K562 (cell line): ENCODE measurements around the gene TSPOAP1. TPM values are rescaled to one million over a fixed set of nuclear protein-coding genes. Genes with fewer than 3 reads are reported as not detected.

Source experiments
- CBFA2T3 ChIP-seq: fragments of 450-650 bp; IDR thresholded peaks from 2 replicates; pipeline ENCODE4 v1.6.1; 2017
- ELF2 ChIP-seq: fragments of 250-450 bp; sonication (Bioruptor Pico); IDR thresholded peaks from 2 replicates; pipeline ENCODE4 v1.5.0; 2021; ENCODE audit warnings: mild to moderate bottlenecking
- ELF4 ChIP-seq: fragments of 450-650 bp; formaldehyde crosslinking; IDR thresholded peaks from 2 replicates; pipeline ENCODE4 v1.4.0; 2022; ENCODE audit warnings: missing genetic modification characterization
- FOXA3 ChIP-seq, 2 experiments: fragments of 450-650 bp in 1 of 2; sonication (generic) in 1 of 2; formaldehyde crosslinking; IDR thresholded peaks in 1 of 2; conservative IDR thresholded peaks in 1 of 2; 2 replicates each; pipeline versions ENCODE4 v1.4.0 to v1.8.0; 2020 to 2022; ENCODE audit warnings: mild to moderate bottlenecking in 2 of 2, missing genetic modification reagents in 1 of 2
- FOXK1 ChIP-seq: sonication (generic); formaldehyde crosslinking; IDR thresholded peaks from 2 replicates; pipeline ENCODE4 v1.8.0; 2022; ENCODE audit warnings: missing genetic modification reagents, mild to moderate bottlenecking, borderline replicate concordance
- HNRNPH1 ChIP-seq: fragments of 200-400 bp; formaldehyde crosslinking; optimal IDR thresholded peaks from 2 replicates; pipeline ENCODE3; 2017; ENCODE audit warnings: low read depth, mild to moderate bottlenecking, low read length, moderate library complexity
- KAT7 ChIP-seq: sonication (generic); formaldehyde crosslinking; IDR thresholded peaks from 2 replicates; pipeline ENCODE4 v1.8.0; 2022; ENCODE audit warnings: missing genetic modification reagents, mild to moderate bottlenecking, borderline replicate concordance
- MTA3 ChIP-seq: fragments of 450-650 bp; formaldehyde crosslinking; IDR thresholded peaks from 2 replicates; pipeline ENCODE4 v1.6.1; 2017; ENCODE audit warnings: mild to moderate bottlenecking, borderline replicate concordance
- MXI1 ChIP-seq: IDR thresholded peaks from 2 replicates; pipeline ENCODE4 v1.6.1; 2011; ENCODE audit warnings: low read depth, mild to moderate bottlenecking, improper control_type of control experiment, low read length
- NCOA4 ChIP-seq: fragments of 450-650 bp; IDR thresholded peaks from 2 replicates; pipeline ENCODE4 v1.6.1; 2018; ENCODE audit warnings: mild to moderate bottlenecking; ENCODE audit not compliant: partially characterized antibody
- NR2C2 ChIP-seq, 2 experiments: fragments of 200-800 bp in 1 of 2; sonication (Bioruptor generic) in 1 of 2; sonication (generic) in 1 of 2; formaldehyde crosslinking in 1 of 2; IDR thresholded peaks; 2 replicates each; pipeline versions ENCODE4 v1.6.1 to v1.8.0; 2016 to 2022; ENCODE audit warnings: mild to moderate bottlenecking in 1 of 2, missing compliant biosample characterization in 1 of 2, missing genetic modification characterization in 1 of 2, missing genetic modification reagents in 1 of 2
- OTX1 ChIP-seq: fragments of 450-650 bp; formaldehyde crosslinking; IDR thresholded peaks from 2 replicates; pipeline ENCODE4 v1.4.0; 2022; ENCODE audit warnings: mild to moderate bottlenecking
- SPI1 ChIP-seq: IDR thresholded peaks from 2 replicates; pipeline ENCODE4 v1.6.1; 2011; ENCODE audit warnings: low read depth, low read length, control low read depth, borderline replicate concordance
- ZNF165 ChIP-seq: fragments of 250-450 bp; sonication (Bioruptor Pico); IDR thresholded peaks from 2 replicates; pipeline ENCODE4 v1.4.0; 2020; ENCODE audit warnings: borderline replicate concordance
- polyA plus RNA-seq, 8 experiments: library from polyadenylated mRNA; depleted of rRNA in 4 of 8; stranded (reverse) in 5 of 8; unstranded in 3 of 8; fragments of >200 nt; fragmentation: Nextera tagmentation in 2 of 8; fragmentation: Illumina TruSeq in 1 of 8; extraction: Ambion mirVana in 2 of 8; extraction: Trizol in 1 of 8; gene quantifications; 2 replicates each; pipeline versions ENCODE4 v1.2.1 to v1.2.3, GENCODE V29; 2011 to 2014; ENCODE audit warnings: inconsistent platforms in 1 of 8, missing spikeins in 1 of 8
- total RNA-seq, 7 experiments: library from RNA; depleted of rRNA in 6 of 7; stranded (reverse); fragments of >200 nt in 6 of 7; fragmentation: Illumina TruSeq in 2 of 7; extraction: Trizol in 2 of 7; gene quantifications; 2 replicates each; pipeline versions ENCODE4 v1.2.1 to v1.2.3, GENCODE V29; 2011 to 2021; ENCODE audit warnings: low replicate concordance in 1 of 7
- TF ChIP-seq, protein P1 (sequence below): conservative IDR thresholded peaks from 2 replicates; pipeline ENCODE4 v1.6.1; 2011; ENCODE audit warnings: low read depth, mild to moderate bottlenecking, low read length; ENCODE audit not compliant: control insufficient read depth
- TF ChIP-seq, protein P2 (sequence below): fragments of 450-650 bp; formaldehyde crosslinking; IDR thresholded peaks from 2 replicates; pipeline ENCODE4 v1.4.0; 2020; ENCODE audit warnings: mild to moderate bottlenecking, moderate library complexity
- TF ChIP-seq, protein P3 (sequence below): fragments of 450-650 bp; IDR thresholded peaks from 2 replicates; pipeline ENCODE4 v1.6.1; 2016; ENCODE audit warnings: borderline replicate concordance

TSPOAP1 gene
- total and polyA plus RNA-seq, 9 of the 15 experiments (the other 6 are each of a cell fraction or from before 2014, with no cell fraction given), result 0.87 to 3.9 (median 1.8) TPM; not detected in 2

DNA sequence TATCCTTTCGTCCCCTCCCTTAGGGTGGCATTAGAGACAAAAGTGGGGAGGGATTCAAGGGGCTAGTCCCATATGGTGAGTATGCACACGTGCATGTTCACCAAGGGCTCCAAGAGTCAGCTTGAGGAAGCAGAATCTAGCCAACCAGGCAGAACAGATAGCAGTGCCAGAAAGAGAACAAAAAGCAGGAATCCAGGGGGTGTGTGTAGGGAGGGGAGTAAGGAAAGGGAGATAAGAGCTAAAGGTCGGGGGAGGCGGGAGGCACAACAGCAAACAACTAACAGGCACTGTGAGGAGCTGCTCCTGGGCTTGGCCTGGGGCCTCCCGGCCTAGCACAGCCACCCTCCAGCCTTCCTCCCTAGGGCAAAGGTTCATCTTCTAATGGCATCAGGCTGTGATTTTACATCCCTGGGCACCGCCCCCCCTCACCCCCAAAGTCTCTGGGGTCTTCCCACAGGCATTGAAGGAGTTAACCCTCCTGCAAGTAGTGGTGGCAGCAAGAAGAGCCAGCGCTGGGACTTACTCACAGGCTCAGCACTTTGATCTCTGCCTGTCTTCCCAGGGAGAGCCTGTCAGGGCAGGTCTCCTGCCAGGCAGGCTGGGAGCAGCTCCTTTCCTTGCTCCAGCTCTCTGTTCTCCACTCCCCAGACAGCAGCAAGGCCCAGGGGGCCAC lies 35.8 kb upstream of the TSPOAP1 start (continued):
- TF ChIP-seq, protein P1, sequence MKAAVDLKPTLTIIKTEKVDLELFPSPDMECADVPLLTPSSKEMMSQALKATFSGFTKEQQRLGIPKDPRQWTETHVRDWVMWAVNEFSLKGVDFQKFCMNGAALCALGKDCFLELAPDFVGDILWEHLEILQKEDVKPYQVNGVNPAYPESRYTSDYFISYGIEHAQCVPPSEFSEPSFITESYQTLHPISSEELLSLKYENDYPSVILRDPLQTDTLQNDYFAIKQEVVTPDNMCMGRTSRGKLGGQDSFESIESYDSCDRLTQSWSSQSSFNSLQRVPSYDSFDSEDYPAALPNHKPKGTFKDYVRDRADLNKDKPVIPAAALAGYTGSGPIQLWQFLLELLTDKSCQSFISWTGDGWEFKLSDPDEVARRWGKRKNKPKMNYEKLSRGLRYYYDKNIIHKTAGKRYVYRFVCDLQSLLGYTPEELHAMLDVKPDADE, result 0 out of 2 replicates have a peak, but pooled peaks have one; percentile 30
- TF ChIP-seq FOXA3 (CRISPR knock-in tag; conservative IDR thresholded peaks at IDR 0.05 in 1 of 2, IDR thresholded peaks at IDR 0.05 in 1 of 2) (no peak), NR2C2 (CRISPR knock-in tag; IDR thresholded peaks at IDR 0.05) (no peak), NR2C2 (tag; IDR thresholded peaks at IDR 0.05) (peak; percentile 53; the same call in 1 of the 2 replicates), SPI1 (no peak), ZNF165 (CRISPR knock-in tag) (no peak), KAT7 (CRISPR knock-in tag) (no peak), CBFA2T3 (peak; percentile 96), OTX1 (CRISPR knock-in tag) (0 out of 2 replicates have a peak, but pooled peaks have one; percentile 61), NCOA4 (peak; percentile 59), ELF4 (CRISPR knock-in tag) (peak; percentile 93), HNRNPH1 (no peak), MTA3 (0 out of 2 replicates have a peak, but pooled peaks have one; percentile 76), ELF2 (CRISPR knock-in tag) (no peak), FOXK1 (CRISPR knock-in tag) (no peak), MXI1 (no peak)
- TF ChIP-seq, protein P2, sequence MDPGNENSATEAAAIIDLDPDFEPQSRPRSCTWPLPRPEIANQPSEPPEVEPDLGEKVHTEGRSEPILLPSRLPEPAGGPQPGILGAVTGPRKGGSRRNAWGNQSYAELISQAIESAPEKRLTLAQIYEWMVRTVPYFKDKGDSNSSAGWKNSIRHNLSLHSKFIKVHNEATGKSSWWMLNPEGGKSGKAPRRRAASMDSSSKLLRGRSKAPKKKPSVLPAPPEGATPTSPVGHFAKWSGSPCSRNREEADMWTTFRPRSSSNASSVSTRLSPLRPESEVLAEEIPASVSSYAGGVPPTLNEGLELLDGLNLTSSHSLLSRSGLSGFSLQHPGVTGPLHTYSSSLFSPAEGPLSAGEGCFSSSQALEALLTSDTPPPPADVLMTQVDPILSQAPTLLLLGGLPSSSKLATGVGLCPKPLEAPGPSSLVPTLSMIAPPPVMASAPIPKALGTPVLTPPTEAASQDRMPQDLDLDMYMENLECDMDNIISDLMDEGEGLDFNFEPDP (CRISPR knock-in tag), result no peak
- TF ChIP-seq, protein P3, sequence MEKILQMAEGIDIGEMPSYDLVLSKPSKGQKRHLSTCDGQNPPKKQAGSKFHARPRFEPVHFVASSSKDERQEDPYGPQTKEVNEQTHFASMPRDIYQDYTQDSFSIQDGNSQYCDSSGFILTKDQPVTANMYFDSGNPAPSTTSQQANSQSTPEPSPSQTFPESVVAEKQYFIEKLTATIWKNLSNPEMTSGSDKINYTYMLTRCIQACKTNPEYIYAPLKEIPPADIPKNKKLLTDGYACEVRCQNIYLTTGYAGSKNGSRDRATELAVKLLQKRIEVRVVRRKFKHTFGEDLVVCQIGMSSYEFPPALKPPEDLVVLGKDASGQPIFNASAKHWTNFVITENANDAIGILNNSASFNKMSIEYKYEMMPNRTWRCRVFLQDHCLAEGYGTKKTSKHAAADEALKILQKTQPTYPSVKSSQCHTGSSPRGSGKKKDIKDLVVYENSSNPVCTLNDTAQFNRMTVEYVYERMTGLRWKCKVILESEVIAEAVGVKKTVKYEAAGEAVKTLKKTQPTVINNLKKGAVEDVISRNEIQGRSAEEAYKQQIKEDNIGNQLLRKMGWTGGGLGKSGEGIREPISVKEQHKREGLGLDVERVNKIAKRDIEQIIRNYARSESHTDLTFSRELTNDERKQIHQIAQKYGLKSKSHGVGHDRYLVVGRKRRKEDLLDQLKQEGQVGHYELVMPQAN, result peak; percentile 44; the same call in 1 of the 2 replicates
